GM13976 (cell line): ENCODE measurements around the gene CMIP.

Experiments used
- DNase-seq: peaks from one replicate; pipeline ENCODE4 v3.0.0; 2012; ENCODE audit warnings: low spot score
- in situ Hi-C: fragments of 300-500 bp; cut with MboI; formaldehyde crosslinking; loops from one replicate; pipeline ENCODE4 v1.12.0; 2022; ENCODE audit warnings: low sequenced_read_pairs, mixed read lengths, inconsistent platforms; ENCODE audit not compliant: unreplicated experiment
- TF ChIP-seq, protein P1 (sequence below): IDR thresholded peaks from 2 replicates; pipeline ENCODE4 v1.5.1; 2012; ENCODE audit warnings: borderline replicate concordance, mild to moderate bottlenecking; ENCODE audit not compliant: insufficient read depth; ENCODE audit errors: extremely low read depth, missing control alignments, control extremely low read depth

CMIP gene

DNA sequence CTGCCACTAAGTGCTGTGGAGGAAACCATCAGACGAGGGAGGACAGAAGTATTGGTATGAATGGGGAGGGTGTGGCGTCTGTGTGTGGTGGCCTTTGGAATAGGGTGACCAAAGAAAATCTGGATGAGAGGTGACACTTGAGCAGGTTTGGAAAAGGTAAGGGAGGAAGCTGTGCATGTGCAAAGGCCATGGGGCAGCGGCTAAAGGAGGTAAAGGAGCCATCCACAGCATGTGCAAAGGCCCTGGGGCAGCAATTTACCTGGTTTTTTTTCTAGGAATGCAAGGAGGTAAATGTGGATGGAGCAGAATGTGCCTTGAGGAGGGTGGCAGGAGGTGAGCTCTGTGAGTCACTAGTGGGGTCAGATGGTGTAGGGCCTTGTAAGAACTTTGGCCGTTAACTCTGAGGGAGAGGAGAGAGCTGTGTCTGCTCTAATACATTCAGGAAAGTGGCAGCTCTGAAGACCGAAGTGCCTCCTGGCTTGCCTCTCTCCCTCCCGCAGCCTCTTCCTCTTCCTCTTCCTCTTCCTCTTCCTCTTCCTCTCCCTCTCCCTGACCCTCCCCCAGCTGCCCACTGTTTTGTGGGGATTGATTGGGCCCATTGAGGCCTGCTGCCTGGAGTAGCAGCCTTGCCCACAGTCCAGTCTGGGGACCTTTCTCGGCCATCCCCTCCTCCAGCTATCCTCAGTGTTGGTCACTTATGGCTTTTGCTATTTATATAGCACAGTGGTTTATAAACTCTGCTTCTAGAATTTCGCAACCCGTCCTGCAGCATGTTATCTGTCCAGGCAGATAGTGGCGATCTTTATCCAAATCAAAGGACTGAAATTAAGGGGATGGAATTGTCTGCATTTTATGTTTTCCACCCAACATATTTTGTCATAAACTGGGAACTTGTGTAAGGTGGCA is 38.7 kb downstream of the CMIP start:
- in situ Hi-C loops = no loop called here
- no peak for DNase-seq
- TF ChIP-seq, protein P1, sequence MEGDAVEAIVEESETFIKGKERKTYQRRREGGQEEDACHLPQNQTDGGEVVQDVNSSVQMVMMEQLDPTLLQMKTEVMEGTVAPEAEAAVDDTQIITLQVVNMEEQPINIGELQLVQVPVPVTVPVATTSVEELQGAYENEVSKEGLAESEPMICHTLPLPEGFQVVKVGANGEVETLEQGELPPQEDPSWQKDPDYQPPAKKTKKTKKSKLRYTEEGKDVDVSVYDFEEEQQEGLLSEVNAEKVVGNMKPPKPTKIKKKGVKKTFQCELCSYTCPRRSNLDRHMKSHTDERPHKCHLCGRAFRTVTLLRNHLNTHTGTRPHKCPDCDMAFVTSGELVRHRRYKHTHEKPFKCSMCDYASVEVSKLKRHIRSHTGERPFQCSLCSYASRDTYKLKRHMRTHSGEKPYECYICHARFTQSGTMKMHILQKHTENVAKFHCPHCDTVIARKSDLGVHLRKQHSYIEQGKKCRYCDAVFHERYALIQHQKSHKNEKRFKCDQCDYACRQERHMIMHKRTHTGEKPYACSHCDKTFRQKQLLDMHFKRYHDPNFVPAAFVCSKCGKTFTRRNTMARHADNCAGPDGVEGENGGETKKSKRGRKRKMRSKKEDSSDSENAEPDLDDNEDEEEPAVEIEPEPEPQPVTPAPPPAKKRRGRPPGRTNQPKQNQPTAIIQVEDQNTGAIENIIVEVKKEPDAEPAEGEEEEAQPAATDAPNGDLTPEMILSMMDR = no peak

DNA sequence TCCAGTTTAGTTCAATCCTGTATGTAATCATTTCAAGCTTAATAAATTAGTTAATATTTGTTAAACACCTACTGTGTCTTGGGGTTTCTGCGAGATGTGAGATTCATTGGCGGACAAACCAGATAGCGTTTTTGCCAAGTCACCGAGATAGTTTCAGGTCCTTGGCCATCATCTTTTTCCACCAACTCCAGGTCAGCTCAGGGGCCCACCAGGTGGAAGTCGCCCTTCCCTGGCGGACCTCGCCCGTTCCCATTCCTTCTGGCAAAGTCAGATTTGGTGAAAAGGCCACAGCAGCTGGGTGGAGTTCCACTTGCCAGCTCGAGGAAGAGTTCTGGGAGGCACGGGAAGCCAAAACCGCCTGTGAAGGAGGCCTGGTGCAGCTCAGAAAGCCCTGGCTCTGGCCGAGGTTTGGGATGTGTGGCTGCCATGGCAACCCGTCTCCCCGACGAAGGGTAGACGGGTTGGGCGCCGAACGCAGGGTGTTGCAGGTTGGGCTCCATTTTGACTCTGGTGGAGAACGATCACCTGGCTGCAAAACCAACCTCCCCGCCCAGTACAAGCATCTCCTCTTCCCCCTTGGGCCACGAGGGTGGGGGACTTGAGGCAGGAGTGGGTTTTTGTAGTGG is 39.5 kb downstream of the CMIP start:
- in situ Hi-C loops = no loop called here
- DNase-seq = no peak
- TF ChIP-seq, protein P1 = no peak

DNA sequence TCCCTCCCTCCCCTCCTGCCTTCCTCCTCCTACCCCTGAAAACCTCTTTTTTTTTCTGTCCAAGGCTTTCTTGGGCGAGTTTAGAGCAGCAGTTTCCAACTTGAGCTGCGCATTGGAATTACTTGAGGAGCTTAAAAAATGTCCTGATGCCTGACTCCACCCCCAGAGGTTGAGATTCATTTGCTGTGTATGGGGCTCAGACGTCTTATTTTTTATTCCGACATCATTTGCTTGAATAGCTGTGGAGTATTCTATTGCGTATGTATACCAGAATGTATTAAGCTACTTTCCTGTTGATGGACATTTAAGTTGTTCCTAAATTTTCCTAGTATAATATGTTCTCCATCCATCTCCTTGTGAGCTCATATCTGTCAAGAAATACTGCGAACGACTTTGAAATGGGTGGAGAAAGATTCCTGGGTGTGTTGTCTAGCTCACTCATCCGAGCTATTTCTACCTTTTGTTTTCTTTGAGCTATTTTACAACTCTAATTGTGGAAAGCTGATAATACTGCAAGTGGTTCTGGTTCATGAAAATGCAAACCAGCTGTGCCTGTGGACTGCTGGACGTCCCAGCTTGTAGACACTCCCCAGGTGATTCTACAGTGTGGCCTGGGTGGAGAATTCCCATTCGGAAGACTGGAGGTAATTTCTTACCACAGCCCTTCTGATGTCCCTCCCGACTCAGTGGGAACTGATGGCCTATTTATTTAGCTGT is 40.5 kb downstream of the CMIP start:
- TF ChIP-seq, protein P1 = no peak
- in situ Hi-C loops = no loop called here
- DNase-seq = no peak

DNA sequence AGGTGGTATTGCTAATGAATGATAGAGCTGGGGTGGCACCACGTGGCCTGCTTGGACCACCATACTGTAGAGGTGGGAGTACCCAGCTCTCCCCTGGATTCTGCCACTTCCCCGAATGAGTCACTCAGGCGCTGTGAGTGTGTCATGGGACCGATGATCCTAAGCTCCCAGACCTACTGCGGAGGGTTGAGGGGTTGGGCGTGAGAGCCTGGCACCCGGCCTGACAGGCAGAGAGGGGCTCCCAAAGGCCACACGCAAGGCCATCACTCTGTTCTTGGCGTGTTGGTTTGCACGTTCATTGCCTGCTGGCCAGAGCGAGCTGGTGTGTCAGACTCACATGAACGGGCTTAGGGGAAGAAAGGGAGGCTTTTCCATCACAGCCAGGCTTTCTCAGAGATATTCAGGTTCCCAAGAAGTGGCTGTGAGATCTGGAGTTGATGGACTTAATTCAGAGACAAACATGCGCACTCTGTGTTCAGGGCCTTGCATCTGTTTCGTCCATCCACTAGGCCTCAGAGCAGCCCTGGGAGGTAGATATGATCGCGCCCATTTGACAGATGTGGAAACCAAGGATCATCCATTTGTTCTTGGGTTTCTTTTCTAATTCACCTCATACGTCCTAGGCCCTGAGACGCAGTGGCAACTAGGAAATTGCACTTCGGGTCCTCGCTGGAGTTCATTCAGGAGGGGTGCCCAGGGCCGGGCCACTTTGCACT is 41.4 kb downstream of the CMIP start:
- DNase-seq = no peak
- TF ChIP-seq, protein P1 = no peak
- in situ Hi-C loops = no loop called here

DNA sequence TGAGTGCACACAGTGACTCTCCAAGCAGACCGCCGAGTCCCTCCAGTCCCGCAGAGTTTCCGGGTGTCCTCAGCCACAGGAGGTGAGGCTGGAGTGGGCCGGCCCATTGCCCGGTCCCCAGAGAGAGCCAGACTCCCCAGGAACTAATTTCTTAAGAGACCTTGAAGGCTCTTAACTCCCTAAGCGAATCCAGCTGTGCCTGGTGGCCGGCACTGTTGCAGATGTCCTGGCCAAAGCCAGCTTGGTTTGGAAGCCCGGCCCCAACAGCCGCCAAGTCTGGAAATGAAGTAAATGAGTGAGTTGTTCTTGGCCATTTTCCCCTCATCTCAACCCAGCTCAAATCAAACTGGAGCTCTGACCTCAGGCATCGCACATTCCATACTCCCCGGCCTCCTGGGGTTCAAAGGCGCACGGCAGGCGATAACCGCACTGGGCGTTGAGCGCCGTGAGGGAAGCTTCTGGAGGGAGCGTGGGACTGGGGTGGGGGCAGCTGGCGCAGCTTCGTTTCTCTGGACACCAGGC is 42.0 kb downstream of the CMIP start:
- in situ Hi-C loops = no loop called here
- no peak for DNase-seq
- TF ChIP-seq, protein P1 = no peak

DNA sequence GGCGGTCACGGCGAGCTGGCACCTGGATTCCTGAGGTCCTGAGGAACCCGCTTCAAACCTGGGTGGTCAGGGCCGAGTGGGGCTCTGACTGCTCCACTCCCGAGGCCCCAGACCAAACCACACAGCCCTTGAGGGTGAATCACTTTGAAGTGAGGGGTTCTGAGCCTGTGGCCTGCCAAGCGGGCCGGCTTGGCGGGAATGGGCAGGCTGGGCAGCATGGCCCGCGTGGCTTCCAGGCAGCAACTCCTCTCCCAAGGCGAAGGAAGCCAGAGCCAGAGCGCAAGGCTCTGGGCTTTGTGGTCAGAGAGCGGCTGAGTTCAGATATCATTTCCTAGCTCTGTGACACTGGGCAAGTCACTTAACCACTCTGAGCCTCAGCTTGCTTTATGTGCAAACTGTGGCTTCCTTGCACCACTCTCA is 42.7 kb downstream of the CMIP start:
- no peak for DNase-seq
- in situ Hi-C loops = no loop called here
- TF ChIP-seq, protein P1 = no peak
